Astrocyte (in vitro differentiated cells and primary cell): ENCODE measurements around the gene PADI3. TPM values are rescaled to one million over a fixed set of nuclear protein-coding genes. Genes with fewer than 3 reads are reported as not detected.

Experiments used
- DNase-seq: peaks from one replicate; pipeline ENCODE4 v3.0.0-alpha.2; 2010; ENCODE audit warnings: low read depth
- FAIRE-seq: peaks from 2 replicates; lab custom pipeline; 2011; peaks lifted over from hg19 to GRCh38; lab: Jason Lieb, UNC
- H2AFZ ChIP-seq: 2 replicates; pipeline ENCODE4 v1.6.0; 2012; ENCODE audit warnings: low read depth, low read length, inconsistent platforms
- H3K27ac ChIP-seq: 2 replicates; pipeline ENCODE4 v1.5.1; 2011; ENCODE audit warnings: low read depth, low read length, inconsistent platforms
- H3K27me3 ChIP-seq: 2 replicates; pipeline ENCODE4 v1.6.0; 2011; ENCODE audit warnings: low read length, inconsistent platforms; ENCODE audit not compliant: insufficient read depth
- H3K36me3 ChIP-seq: 2 replicates; pipeline ENCODE4 v1.5.1; 2011; ENCODE audit warnings: low read length, inconsistent platforms; ENCODE audit not compliant: insufficient read depth
- H3K4me1 ChIP-seq: 2 replicates; pipeline ENCODE4 v1.5.1; 2011; ENCODE audit warnings: low read length, inconsistent platforms; ENCODE audit not compliant: insufficient read depth
- H3K4me2 ChIP-seq: 2 replicates; pipeline ENCODE4 v1.6.0; 2012; ENCODE audit warnings: low read length, inconsistent platforms
- H3K4me3 ChIP-seq: 2 replicates; pipeline ENCODE4 v1.5.1; 2011; ENCODE audit warnings: low read depth, mild to moderate bottlenecking, low read length, inconsistent platforms; ENCODE audit not compliant: insufficient read depth
- H3K79me2 ChIP-seq: 2 replicates; pipeline ENCODE4 v1.6.0; 2012; ENCODE audit warnings: mild to moderate bottlenecking, low read length, inconsistent platforms; ENCODE audit not compliant: insufficient read depth
- H3K9ac ChIP-seq: 2 replicates; pipeline ENCODE4 v1.6.0; 2012; ENCODE audit warnings: mild to moderate bottlenecking, low read length, inconsistent platforms
- H3K9me3 ChIP-seq: 2 replicates; pipeline ENCODE4 v1.5.1; 2012; ENCODE audit warnings: low read depth, mild to moderate bottlenecking, low read length, inconsistent platforms; ENCODE audit not compliant: insufficient read depth
- H4K20me1 ChIP-seq: 2 replicates; pipeline ENCODE4 v1.6.0; 2012; ENCODE audit warnings: low read length, inconsistent platforms; ENCODE audit not compliant: insufficient read depth
- H3K27ac Mint-ChIP-seq: one replicate; pipeline ENCODE4 v1.8.0; 2021; ENCODE audit warnings: mild to moderate bottlenecking, mixed read lengths; ENCODE audit not compliant: unreplicated experiment
- H3K27me3 Mint-ChIP-seq: one replicate; pipeline ENCODE4 v1.8.0; 2021; ENCODE audit warnings: low read depth, mixed read lengths; ENCODE audit not compliant: unreplicated experiment
- H3K36me3 Mint-ChIP-seq: one replicate; pipeline ENCODE4 v1.8.0; 2021; ENCODE audit warnings: low read depth, mixed read lengths; ENCODE audit not compliant: unreplicated experiment
- H3K4me1 Mint-ChIP-seq: one replicate; pipeline ENCODE4 v1.8.0; 2021; ENCODE audit warnings: low read depth, mixed read lengths; ENCODE audit not compliant: unreplicated experiment
- H3K4me3 Mint-ChIP-seq: one replicate; pipeline ENCODE4 v1.8.0; 2021; ENCODE audit warnings: mild to moderate bottlenecking, moderate library complexity, mixed read lengths; ENCODE audit not compliant: unreplicated experiment
- H3K9me3 Mint-ChIP-seq: one replicate; pipeline ENCODE4 v1.8.0; 2021; ENCODE audit warnings: mild to moderate bottlenecking, mixed read lengths; ENCODE audit not compliant: unreplicated experiment
- CTCF ChIP-seq: IDR thresholded peaks from 2 replicates; pipeline ENCODE4 v1.5.1; 2011; ENCODE audit warnings: low read depth, mild to moderate bottlenecking, inconsistent platforms, low read length, moderate library complexity; ENCODE audit not compliant: insufficient read depth
- EZH2 ChIP-seq: IDR thresholded peaks from 2 replicates; pipeline ENCODE4 v1.6.1; 2012; ENCODE audit warnings: mild to moderate bottlenecking, low read length, inconsistent platforms; ENCODE audit not compliant: insufficient read depth
- total RNA-seq: library from RNA; stranded (reverse); gene quantifications from 2 replicates; pipeline ENCODE4 v1.2.1, GENCODE V29; 2021

Gene PADI3
- total RNA-seq, 1 donor from 2014 or later: 0.09 TPM

- no peaks in the 10 kb centered on the region for H3K9me3 Mint-ChIP-seq
- H3K4me1 Mint-ChIP-seq: no peaks in the 10 kb centered on the region
- Histone ChIP-seq H3K4me2 (no peak overlapping the region), H3K27ac (no peak overlapping the region), H3K36me3 (no peaks in the 10 kb centered on the region), H3K9me3 (no peaks in the 10 kb centered on the region), H3K4me3 (no peak overlapping the region), H4K20me1 (no peaks in the 10 kb centered on the region), H3K9ac (no peak overlapping the region), H3K27me3 (no peaks in the 10 kb centered on the region), H3K4me1 (peaks cover 33% of the 10 kb centered on the region), H3K79me2 (no peaks in the 10 kb centered on the region), H2AFZ (no peak overlapping the region)
- TF ChIP-seq CTCF (no peak), EZH2 (no peak)
- H3K27me3 Mint-ChIP-seq: peaks cover 14% of the 10 kb centered on the region
- DNase-seq (no peak), FAIRE-seq (no peak)
- H3K4me3 Mint-ChIP-seq: no peak overlapping the region
- H3K27ac Mint-ChIP-seq: no peak overlapping the region
- no peaks in the 10 kb centered on the region for H3K36me3 Mint-ChIP-seq
These were observed 18.8 kb upstream of the PADI3 start for GRCh38 chr1:17230106-17230505.

GRCh38 chr1:17230671-17231310, 18.1 kb upstream of the PADI3 start:
- FAIRE-seq (no peak), DNase-seq (no peak)
- Histone ChIP-seq H3K36me3 (no peaks in the 10 kb centered on the region), H3K4me1 (peaks cover 33% of the 10 kb centered on the region), H3K9ac (no peak overlapping the region), H3K27ac (no peak overlapping the region), H3K4me3 (no peak overlapping the region), H2AFZ (no peak overlapping the region), H3K27me3 (no peaks in the 10 kb centered on the region), H4K20me1 (no peaks in the 10 kb centered on the region), H3K9me3 (no peaks in the 10 kb centered on the region), H3K4me2 (no peak overlapping the region), H3K79me2 (no peaks in the 10 kb centered on the region)
- TF ChIP-seq CTCF: no peak
- no peak for TF ChIP-seq EZH2
- Mint-ChIP-seq H3K27me3 (peaks cover 13% of the 10 kb centered on the region), H3K27ac (no peak overlapping the region), H3K4me3 (no peak overlapping the region), H3K36me3 (no peaks in the 10 kb centered on the region), H3K9me3 (no peaks in the 10 kb centered on the region), H3K4me1 (no peaks in the 10 kb centered on the region)
